GM19397 (cell line): ENCODE data around the gene HBZ.
"Not testable (repeated sequence)": the region's sequence is repeated elsewhere in the genome, so short reads cannot be mapped to it uniquely, and the experiment has no call there.

Experiments used
- ATAC-seq: cut with Tn5 transposase; IDR thresholded peaks from one replicate; pipeline ENCODE4 v1.9.1; 2021; ENCODE audit warnings: mild to moderate bottlenecking, moderate library complexity; ENCODE audit not compliant: unreplicated experiment

The HBZ gene

DNA sequence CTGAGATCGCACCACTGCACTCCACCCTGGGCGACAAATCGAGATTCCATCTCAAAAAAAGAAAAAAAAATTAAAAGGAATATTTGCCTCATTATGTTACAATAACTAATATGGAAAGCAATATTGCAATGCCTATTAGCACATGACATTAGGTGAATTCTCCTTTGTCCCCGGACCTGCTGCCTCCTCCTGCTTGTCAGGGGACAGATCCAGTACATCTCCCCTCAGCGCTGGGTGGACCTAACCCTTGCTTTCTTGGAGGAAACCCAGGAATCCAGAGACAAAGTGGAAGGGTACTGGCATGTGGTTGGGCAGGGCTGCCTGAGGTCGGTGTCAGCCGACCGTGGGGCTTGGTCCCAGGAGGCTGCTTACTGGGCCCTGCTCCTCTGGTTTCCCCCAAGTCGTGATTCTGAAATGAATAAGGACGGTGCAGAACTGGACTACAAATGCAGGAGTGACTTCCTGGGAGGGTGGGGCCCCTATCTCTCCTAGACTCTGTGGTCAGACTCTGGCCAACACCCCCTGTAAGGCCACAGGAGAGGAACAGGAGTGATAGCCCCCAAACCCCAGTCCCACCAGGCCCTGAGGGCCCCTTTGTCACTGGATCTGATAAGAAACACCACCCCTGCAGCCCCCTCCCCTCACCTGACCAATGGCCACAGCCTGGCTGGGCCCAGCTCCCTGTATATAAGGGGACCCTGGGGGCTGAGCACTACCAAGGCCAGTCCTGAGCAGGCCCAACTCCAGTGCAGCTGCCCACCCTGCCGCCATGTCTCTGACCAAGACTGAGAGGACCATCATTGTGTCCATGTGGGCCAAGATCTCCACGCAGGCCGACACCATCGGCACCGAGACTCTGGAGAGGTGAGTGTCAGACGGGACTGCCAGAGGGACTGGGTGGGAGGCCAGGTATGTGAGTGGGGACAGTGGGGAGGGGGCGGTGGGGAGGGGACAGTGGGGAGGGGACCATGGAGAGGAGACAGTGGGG is at the start of gene HBZ:
Gene HBZ (plus strand): TSS at position 504 of the 988 bp plus-strand sequence. CDS start 266 bp downstream, at position 770.
- no peak for ATAC-seq

DNA sequence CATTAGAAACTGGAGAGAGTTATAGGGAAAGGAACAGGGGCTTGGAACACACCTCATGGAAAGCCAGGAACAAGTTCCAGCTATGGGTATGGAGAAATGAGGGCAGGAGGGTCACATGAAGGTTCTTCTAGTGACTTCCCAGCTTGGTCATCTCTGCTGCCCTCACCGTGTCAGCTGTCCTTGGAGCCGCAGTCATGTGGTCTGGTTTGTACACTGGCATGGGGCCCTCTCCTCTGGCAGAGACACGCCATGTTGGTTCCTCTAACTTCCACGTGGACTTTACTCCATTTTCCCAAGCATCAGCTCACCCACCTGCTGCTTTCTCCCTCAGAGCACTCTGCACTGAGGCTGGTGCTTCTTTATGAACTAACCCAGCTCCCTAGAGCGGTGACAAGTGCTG is 48.1 kb upstream of the HBZ start:
- ATAC-seq, result no peak

DNA sequence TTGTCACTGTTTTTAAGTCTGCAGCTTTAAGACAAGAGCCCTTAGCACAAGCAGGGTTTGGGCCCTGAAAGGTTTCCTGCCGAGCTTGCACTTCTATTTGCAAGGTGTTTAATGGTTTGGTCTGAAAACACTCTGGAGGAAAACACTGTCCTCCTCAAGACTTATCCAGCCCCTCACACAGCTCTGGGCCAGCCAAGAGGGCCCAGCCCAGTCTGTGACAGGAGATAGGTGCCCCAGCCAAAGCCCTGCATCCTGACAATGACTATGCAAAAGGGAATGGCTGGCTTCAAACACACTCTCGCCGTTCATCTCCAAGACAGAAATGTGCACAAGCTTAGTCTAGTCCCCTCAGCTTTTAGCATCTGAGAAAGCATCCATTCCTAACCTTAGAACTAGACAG is 47.5 kb upstream of the HBZ start:
- no peak for ATAC-seq

DNA sequence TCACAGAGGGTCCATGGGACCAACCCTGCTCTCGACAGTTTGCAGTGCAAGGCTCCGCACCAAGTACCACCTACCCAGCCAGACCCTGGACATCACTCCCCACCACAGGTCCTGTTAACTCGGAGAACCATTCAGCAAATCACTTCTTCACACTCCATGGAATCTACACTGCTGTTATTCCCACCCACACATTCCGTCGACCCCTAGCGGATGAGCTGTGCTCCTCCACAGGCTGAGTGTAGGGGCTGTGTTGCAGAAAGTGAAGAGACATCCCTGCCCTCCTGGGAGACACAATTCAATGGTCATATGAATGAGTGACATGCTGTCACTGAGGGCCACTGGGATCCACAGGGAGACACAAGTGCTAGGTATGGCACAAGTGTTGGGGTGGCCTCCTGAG is 46.9 kb upstream of the HBZ start:
- no peak for ATAC-seq

DNA sequence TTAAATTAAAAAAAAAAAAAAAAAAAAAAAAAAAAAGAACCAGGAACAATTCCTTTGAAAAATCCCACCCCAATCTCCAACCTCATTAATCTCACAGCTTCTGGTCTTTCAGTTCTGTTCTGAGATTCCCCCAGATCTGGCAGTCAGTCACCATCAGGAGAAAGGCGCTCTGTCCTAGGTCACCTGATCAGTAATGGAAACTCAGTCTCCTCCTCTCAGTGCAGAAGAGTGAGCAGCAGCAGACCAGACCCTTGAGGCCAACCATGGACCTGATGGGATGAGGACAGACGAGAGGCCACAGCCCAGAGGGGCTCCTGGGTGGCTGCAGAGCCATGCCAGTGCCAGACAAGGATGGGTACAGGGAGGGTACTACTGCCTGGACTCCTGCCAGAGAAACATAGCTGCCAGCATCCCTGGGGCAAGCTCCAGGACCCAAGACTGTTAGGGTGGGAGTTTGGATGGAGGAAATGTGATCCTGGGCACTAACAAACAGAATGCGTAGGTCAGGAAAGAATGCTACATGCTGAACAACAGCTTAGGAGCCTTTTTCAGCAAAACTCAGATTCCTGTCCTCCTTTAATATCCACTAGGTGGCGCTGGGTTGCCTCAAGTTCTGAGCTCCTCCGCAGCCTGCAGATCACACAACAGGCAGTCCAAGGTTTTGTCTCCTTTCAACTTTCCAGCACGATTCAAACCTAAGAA is 45.7 kb upstream of the HBZ start:
- ATAC-seq, result no peak

DNA sequence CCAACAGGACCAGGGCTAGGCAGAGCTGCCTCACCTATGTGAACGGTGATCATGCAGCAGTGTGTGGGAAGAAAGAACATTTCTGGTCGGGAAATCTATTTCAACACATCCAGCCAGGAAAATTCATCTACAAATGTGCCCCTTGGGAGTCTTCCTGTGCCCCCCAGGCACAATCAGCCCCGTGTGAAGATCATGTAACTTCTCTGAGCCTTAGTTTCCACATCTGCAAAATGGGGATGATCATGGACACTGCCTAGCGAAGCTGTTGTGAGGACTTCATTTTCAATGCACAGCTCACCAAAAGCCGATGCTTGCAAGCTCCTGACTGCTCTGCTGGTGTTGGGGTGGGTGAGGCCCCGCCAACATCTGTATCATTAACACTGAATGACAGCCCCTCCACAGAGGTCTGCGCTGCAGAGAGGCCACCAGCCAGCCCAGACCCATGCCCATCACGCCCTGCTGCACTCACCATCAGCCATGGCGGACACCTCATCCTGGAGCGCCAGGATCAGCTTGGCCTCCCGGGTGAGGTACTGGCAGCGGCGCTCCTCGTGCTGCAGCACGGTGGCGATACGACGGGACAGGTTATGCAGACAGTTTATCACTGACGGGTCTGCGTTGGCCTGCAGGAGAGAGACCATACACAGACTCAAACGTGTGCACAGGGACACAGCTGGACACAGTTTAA is 40.1 kb upstream of the HBZ start:
- no peak for ATAC-seq

DNA sequence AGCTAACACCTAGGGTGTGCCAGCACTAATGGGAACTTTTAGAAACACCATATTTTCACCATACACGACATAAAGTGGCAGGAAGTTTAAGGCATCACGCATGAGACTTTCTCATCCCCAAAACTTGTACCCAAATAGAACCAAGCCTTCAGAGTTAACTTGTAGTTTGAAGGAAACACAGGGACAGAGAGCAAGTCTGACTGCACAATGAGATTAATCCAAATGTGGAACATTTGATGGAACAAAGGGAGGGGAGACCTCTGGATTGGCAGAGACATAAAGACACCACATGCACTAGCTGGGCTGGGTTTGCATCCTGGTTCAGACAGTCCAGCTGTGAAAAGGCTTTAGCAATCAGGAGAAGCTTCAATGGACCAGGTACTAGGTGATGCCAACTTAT is 38.1 kb upstream of the HBZ start:
- ATAC-seq, result no peak

DNA sequence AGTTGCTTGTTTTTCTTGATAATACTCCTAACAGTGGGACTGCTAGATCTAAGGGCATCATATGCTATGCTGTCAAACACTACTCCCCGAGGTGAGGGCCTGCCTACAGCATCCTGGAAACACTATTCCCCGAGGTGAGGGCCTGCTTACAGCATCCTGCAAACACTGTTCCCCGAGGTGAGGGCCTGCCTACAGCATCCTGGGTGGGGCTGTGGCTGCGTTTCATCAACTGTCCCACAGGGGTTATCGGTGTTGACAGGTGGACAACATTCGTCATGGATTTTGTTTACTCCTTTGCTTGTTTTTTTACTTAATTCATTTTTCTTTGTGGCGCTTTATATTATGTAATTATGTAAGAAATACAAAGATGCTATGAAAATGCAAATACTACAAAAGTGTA is 36.4 kb upstream of the HBZ start:
- ATAC-seq, result no peak

DNA sequence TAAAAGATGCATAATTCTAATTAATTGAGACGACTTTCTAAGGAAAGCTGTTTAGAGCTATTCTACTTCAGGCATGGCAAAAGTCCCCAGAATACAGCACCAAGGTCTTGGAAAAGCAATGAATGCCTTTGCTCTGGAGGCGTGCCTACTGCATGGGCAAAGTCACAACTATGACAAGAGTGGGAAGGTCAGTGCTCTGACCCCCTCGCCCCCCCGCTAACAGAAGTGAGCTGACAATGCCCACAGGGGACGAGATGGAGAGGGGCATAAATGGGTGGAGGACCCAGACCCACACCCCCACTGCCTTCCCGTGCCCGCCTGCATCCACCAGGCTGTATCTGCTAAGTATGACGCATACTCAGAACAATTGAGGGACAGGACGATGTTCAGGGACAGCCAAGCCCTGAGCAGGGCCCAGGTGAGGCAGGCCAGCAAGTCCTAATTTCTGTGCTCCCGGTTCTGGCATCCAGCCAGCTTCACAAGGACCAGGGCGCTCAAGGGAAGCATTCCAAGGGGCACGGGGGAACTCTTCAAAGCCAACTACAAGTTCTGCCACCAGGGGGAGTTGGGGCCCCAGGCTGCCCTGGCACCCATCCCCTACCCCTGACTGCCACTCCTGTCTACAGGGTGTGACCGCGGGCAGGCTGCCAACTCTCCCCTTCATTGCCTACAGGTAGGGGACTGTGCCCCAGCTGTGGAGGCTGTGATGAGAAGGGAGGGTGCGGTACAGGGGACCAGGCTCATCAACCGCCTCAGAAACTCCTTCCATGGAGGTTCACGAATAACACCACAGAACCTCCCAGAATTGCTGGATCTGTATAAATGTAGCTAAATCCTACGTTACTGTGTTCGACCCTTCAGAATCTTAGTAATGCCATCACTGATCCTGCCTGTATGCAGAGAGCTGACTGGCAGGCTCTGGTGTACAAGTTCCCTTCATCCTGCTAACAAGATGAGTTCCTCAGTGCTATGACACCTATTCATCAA is 34.8 kb upstream of the HBZ start:
- no peak for ATAC-seq

DNA sequence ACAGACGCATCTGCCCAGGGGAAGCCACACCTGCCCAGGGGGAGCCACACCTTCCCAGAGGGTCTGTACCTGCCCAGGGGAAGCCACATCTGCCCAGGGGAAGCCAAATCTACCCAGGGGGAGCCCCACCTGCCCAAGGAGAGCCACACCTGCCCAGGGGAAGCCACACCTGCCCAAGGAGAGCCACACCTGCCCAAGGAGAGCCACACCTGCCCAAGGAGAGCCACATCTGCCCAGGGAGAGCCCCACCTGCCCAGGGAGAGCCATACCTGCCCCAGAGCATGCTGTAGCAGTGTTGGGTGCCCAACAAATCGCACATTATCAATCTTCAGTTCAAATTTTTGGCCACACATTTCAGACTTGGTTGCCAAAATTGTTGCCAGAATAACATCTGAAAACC is 33.6 kb upstream of the HBZ start:
- no peak for ATAC-seq

DNA sequence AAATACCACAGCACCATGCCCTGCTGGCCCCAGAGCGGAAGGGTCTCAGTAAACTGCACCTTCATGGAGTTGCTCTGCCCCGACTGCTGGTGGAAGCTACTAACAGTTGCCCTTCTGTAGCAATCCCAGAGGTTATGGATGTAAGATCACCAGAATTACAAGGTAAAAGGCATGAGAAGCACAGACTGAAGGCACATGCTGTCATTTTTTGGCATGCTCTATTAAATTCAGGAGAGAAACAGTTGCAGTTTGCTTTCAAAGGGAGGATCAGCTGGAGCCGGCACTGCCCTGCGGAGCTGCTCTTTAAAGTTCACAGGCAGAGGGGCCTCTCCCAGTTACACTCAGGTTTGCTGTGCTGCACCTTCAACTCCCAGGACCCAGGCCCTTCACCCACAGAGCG is 33.1 kb upstream of the HBZ start:
- no peak for ATAC-seq

DNA sequence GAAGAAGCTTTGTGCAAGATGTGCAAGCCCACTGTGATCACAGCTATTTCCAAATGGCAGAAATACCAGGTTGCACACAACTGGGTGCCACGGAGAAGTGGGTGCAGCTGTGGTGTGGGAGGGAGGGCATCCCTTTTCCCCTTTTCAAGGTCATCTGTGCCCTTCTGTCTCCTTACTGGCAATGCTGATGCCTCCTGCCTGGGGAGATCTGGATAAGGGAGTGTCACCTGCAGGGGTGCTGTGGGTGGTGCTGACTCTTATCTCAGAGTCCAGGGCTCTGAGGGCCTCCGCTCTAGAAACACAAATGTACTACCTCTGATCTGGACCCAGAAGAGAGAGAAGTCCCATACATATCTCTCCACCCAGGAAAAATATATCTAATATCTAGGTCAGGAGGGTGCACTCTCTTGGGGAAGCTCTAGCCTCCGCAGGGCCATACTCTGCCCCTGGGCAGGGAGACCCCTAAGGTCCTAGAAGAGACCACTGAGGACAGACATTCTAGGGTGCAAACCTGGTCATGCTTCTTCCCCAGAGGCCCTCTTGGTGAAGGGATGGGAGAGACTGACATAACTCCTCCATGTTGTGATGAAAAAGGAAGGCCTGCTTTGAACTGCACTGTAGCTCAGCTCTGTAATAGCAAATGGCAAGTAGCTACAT is 32.5 kb upstream of the HBZ start:
- no peak for ATAC-seq

DNA sequence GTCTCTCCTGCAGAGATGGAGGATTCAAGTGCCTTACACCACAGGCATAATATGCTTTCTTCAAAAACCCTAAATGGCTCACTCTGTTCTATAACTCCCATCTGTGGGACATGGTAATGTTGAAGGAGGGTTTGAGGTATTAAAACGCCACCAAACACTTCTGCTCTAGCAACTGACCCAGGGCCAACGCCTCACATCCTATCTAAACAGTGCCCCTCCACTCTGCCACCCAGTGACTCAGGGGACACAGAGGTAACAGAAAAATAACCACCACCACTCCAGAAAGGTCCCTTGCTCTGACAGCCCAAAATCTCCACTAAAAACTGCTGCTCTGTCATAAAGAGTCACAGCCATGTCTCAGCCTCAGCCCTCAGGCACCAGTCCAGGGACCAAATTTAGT is 31.7 kb upstream of the HBZ start:
- no peak for ATAC-seq

DNA sequence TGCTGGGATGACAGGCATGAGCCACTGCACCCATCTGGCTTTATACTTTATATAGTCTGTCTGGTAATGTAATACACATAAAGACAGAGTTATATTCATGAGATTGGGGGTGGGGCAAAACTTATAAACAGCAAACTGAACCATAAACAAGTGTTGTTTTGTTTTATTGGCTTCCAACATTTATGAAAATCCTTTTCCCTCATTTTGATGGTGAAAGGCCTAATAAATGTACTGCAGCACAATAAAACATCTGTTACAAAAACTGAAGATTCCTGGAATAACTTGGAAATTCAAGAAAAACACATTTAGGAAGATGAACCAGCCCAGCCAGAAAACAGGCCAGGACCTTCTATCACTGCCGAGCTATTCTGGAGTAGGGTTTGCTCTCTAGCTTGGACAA is 30.1 kb upstream of the HBZ start:
- ATAC-seq, result no peak

DNA sequence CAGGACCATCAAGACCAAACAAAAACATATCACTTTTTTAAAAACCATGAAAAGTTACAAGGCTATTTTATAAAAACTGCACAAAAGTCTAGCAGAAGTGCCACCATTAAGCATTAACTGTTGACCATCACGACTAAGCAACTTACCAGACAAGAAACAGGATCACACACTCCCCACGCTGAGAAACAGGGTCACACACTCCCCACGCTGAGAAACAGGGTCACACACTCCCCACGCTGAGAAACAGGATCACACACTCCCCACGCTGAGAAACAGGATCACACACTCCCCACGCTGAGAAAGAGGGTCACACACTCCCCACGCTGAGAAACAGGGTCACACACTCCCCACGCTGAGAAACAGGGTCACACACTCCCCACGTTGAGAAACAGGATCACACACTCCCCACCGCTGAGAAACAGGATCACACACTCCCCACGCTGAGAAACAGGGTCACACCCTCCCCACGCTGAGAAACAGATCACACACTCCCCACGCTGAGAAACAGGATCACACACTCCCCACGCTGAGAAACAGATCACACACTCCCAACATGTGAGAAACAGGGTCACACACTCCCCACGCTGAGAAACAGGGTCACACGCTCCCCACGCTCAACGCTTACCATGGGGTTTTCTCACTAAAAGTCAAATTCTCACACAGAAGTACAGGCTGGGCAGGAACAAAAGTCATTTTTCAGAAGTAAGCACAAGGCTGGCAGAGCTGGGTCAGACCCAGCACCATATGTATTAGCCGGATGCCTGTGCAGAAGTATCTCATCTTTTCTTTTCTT is 28.7 kb upstream of the HBZ start:
- ATAC-seq, result not testable (repeated sequence)

DNA sequence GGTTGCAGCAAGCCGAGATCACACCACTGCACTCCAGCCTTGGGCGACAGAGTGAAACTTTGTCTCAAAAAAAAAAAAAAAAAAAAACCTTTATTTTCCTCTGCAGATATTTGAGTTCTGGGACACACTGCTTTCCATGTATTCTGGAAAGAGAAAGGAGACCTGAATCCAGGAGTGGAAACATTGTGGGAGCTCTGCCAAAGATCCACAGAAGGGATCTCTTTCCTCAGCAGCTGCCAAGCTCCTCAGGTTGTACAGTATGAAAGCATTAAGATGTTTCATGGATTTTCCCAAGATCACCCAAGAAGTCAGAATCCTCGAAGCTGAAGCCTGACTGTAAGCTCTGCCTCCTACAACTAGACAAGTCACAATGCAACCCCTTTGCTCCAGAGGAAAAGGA is 27.4 kb upstream of the HBZ start:
- ATAC-seq, result no peak

DNA sequence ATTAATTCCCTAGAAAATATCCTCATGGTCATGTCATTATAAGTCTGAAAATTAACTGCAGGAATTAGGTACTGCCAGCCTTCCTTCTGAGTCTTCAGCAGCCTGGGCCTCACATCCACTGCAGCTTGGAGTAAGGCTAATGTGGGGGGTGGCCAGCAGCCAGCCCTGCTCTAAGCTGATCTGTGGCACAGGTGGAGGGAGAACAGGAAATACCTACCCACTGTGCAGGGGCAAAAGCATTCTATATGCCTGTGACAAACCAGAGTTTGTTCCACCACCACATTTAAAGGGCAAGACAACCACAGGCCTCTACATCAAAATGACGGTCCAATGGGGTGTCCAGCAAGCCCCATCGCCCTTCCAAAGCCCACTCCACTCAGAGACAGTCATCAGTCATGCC is 23.4 kb upstream of the HBZ start:
- ATAC-seq, result no peak

DNA sequence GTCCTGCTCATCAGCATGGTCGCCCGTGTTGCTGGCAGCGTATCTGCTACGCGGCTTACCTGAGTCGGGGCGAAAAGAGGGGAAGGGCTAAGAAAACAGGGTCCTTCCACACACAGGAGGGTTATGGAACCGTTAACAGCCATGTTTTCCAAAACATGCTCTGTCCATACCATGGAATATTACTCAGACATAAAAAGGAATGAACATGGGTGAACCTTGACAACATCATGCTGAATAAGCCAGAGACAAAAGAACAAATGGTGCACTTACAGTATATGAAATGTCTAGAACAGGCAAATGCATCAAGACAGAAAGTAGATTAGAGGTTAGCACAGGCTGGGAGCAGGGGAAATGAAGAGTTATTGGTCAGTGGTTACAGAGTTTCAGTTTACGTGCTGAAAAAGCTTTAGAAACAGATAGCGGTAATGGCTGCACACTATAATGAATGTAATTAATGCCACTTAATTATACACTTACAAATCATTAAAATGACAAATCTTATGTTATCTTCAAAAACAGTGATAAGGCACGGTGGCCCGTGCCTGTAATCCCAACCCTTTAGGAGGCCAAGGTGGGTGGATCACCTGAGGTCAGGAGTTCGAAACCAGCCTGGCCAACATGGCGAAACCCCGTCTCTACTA is 21.8 kb upstream of the HBZ start:
- ATAC-seq, result no peak

DNA sequence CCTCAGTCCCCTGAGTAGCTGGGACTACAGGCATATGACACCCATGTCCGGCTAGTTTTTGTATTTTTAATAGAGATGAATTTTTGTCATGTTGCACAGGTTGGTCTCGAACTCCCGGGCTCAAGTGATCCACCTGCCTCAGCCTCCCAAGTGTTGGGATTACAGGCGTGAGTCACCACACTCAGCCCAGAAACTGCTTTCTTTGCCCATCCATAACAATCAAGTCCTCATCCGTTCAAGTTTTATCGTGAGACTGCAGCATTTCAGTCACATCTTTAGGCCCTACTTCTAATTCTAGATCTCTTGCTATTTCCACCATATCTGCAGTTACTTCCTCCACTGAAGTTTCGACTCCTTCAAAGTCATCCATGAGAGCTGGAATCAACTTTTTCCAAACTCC is 20.3 kb upstream of the HBZ start:
- no peak for ATAC-seq
